GM10266 (cell line): ENCODE measurements around the gene ANKRD52.
"Not testable (repeated sequence)": the region's sequence is repeated elsewhere in the genome, so short reads cannot be mapped to it uniquely, and the experiment has no call there.

ENCODE experiments used
- DNase-seq: peaks from one replicate; pipeline ENCODE4 v3.0.0; 2012; ENCODE audit errors: extremely low spot score
- TF ChIP-seq, protein P1 (sequence below): IDR thresholded peaks from 2 replicates; pipeline ENCODE4 v1.5.1; 2012; ENCODE audit warnings: mild to moderate bottlenecking, low read depth; ENCODE audit not compliant: control insufficient read depth, insufficient read depth; ENCODE audit errors: missing control alignments

Gene ANKRD52

GRCh38 chr12:56299308-56299852 lies 41.2 kb upstream of the ANKRD52 start:
- DNase-seq = no peak
- TF ChIP-seq, protein P1, sequence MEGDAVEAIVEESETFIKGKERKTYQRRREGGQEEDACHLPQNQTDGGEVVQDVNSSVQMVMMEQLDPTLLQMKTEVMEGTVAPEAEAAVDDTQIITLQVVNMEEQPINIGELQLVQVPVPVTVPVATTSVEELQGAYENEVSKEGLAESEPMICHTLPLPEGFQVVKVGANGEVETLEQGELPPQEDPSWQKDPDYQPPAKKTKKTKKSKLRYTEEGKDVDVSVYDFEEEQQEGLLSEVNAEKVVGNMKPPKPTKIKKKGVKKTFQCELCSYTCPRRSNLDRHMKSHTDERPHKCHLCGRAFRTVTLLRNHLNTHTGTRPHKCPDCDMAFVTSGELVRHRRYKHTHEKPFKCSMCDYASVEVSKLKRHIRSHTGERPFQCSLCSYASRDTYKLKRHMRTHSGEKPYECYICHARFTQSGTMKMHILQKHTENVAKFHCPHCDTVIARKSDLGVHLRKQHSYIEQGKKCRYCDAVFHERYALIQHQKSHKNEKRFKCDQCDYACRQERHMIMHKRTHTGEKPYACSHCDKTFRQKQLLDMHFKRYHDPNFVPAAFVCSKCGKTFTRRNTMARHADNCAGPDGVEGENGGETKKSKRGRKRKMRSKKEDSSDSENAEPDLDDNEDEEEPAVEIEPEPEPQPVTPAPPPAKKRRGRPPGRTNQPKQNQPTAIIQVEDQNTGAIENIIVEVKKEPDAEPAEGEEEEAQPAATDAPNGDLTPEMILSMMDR = no peak

DNA sequence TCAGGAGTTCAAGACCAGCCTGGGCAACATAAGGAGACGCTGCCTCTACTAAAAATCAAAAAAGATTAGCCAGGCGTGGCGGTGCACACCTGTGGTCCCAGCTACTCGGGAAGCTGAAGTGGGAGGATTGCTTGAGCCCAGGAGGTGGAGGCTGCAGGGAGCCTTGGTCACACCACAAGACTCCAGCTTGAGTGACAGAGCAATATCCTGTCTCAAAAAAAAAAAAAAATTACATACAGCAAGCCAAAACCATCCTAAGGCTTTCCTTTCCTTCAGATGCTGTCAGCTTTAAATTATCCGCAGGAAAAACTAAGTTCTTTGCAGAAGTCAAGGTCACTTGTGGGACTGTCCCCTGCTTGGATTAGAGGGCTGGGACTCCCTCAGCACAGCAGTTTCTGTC lies 40.6 kb upstream of the ANKRD52 start:
- DNase-seq = no peak
- TF ChIP-seq, protein P1 = no peak

DNA sequence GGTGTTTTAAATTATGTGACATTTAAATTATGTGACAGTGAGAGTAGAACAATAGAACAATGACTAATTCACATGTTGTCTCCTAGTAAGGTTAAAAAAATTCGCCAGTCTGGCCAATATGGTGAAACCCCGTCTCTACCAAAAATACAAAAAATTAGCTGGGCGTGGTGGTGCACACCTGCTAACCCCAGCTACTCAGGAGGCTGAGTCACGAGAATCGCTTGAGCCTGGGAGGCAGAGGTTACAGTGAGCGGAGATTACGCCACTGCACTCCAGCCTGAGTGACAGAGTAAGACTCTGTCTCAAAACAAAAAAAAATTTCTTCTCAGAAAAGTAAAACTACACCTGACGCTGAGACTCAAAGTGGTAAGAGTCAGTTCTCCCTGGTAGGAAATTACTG lies 39.2 kb upstream of the ANKRD52 start:
- no peak for DNase-seq
- TF ChIP-seq, protein P1 = no peak

GRCh38 chr12:56296295-56296694 lies 38.1 kb upstream of the ANKRD52 start:
- no peak for DNase-seq
- TF ChIP-seq, protein P1 = no peak

GRCh38 chr12:56293795-56294194 lies 35.6 kb upstream of the ANKRD52 start:
- TF ChIP-seq, protein P1 = no peak
- DNase-seq = no peak

- TF ChIP-seq, protein P1 = no peak
- no peak for DNase-seq
Measured at GRCh38 chr12:56288705-56289387, 30.7 kb upstream of the ANKRD52 start.

GRCh38 chr12:56286044-56286830 lies 28.1 kb upstream of the ANKRD52 start:
- no peak for DNase-seq
- TF ChIP-seq, protein P1 = no peak

DNA sequence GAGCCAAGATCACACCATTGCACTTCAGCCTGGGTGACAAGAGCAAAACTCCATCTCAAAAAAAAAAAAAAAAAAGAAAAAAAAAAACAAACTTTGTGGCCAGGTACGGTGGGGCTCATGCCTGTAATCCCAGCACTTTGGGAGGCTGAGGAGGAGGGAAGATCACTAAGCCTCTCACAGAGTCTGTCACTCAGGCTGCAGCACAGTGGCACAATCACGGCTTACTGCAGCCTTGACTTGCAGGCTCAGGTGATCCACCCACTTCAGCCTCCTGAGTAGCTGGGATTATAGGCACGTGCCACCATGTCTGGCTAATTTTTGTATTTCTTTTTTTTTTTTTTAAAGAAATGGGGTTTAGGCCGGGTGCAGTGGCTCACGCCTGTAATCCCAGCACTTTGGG lies 26.1 kb upstream of the ANKRD52 start:
- DNase-seq = not testable (repeated sequence)
